22Rv1 (cell line): Measurements from ENCODE around the gene IL1RL1.

Experiments used
- H3K27ac ChIP-seq: fragments of 450-650 bp; 2 replicates; pipeline ENCODE4 v1.5.1; 2017
- ZFX ChIP-seq: fragments of 450-650 bp; IDR thresholded peaks from 2 replicates; pipeline ENCODE4 v1.6.1; 2017; ENCODE audit warnings: antibody characterized with exemption, borderline replicate concordance
- TF ChIP-seq, protein P1 (sequence below): fragments of 450-650 bp; IDR thresholded peaks from 2 replicates; pipeline ENCODE4 v1.5.1; 2017; ENCODE audit warnings: mild to moderate bottlenecking

Gene IL1RL1

GRCh38 chr2:102304268-102304667, 7.1 kb upstream of the IL1RL1 start:
- TF ChIP-seq, protein P1, sequence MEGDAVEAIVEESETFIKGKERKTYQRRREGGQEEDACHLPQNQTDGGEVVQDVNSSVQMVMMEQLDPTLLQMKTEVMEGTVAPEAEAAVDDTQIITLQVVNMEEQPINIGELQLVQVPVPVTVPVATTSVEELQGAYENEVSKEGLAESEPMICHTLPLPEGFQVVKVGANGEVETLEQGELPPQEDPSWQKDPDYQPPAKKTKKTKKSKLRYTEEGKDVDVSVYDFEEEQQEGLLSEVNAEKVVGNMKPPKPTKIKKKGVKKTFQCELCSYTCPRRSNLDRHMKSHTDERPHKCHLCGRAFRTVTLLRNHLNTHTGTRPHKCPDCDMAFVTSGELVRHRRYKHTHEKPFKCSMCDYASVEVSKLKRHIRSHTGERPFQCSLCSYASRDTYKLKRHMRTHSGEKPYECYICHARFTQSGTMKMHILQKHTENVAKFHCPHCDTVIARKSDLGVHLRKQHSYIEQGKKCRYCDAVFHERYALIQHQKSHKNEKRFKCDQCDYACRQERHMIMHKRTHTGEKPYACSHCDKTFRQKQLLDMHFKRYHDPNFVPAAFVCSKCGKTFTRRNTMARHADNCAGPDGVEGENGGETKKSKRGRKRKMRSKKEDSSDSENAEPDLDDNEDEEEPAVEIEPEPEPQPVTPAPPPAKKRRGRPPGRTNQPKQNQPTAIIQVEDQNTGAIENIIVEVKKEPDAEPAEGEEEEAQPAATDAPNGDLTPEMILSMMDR, result no peak
- TF ChIP-seq ZFX, result no peak
- no peak overlapping the region for H3K27ac ChIP-seq

DNA sequence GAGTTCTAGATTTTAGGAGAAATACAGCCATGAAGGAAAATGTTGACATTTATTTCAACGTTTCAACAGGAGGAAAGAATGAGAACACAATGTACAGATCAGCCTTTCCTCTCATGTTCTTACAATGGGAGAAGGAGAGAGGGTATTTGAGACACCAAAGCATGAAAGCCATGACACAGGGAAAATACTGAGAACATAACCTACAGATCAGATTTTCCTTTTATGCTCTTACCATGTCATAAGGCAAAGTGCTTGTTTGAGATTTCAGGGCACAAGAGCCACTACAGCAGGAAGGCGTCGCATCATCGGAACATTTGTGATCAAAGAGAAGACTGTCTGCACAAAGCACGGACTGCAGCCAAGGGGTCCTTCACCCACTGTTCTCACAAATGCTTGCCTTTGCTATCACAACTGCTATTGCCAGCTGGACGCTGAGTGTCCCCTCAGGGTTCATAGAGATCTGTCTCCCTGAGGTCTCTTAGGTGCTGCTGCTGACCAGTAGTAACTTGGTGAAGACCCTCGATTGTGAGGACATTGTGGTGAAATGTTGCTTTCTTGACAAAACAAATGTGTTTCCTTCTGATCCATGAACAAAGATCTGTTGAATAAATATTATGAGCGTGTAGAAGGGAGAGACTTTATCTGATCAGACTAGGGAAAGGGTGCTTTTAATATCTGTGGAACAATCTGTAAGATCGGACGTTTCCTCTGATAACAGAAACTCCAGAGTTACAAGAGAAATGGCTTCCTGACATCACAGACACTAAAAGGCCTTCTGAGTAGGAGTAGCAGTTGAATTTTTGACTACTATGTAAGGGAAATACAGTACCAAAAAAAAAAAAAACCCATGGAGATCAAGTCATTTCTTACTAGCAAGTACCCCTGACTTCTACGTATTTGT, 6.4 kb upstream of the IL1RL1 start:
- TF ChIP-seq, protein P1, result no peak
- no peak for TF ChIP-seq ZFX

DNA sequence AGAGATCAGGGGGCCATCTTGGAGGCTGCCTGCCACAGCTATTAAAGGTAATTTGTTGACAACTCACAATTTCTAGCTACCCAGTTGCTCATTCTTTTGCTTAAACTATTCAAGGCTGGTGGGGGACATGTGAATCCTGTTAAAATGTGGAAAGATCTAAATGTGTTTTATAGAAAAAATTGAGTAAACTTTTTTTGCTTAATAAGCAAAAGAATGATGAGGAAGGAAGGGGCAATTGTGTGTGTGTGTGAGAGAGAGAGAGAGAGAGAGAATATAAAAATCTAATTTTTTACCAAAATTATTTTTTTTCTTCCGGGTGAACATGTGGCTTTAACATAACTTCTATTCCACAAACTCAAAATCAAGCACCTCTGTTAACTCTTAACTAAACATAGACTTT, 5.2 kb upstream of the IL1RL1 start:
- TF ChIP-seq, protein P1, result no peak
- TF ChIP-seq ZFX, result no peak
- H3K27ac ChIP-seq, result no peak overlapping the region

More for the DNA sequence above, 6.4 kb upstream of the IL1RL1 start:
- no peak overlapping the region for H3K27ac ChIP-seq

DNA sequence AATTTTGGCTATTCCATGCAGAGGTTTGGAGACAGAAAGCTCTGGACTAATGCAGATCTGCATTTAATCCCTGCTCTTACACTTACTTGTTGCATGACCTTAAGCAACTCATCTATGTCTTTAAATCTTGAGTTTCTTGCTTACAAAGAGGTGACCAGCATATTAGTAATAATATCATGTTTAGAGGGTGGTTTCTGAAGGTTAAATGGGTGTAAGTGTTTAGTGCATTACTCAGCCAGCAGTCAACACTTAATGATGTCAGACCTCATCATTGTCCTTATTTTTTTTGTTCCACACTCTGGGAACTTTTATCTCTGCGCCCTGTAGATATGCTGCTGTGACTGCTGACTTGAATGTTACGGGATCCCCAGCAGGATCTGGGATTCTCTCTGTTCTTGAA, 1.7 kb downstream of the IL1RL1 start:
- no peak for TF ChIP-seq ZFX
- TF ChIP-seq, protein P1, result no peak
- H3K27ac ChIP-seq, result no peak overlapping the region

GRCh38 chr2:102313471-102313870, 2.1 kb downstream of the IL1RL1 start:
- TF ChIP-seq, protein P1, result no peak
- no peak for TF ChIP-seq ZFX
- H3K27ac ChIP-seq, result no peak overlapping the region

DNA sequence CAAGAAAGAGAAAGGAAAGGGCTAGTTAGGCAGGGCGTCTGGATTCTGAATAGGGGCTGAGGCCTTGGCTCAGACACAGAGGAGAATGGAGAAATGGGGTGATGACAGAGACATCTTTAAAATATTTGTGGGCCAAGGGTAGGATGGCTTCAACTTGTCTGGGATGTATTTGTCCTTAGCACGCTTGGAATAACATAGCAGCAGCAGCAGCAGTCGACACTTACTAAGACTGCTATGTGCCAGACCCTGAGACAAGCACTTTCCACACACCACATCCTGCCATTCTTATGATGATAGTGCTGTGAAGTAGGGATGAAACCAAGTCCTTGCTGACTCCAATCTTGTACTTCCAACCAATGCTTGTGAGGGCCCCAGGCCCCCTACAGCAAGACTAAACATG, 2.6 kb downstream of the IL1RL1 start:
- TF ChIP-seq ZFX, result no peak
- TF ChIP-seq, protein P1, result no peak
- H3K27ac ChIP-seq, result no peak overlapping the region

- TF ChIP-seq, protein P1, result no peak
- no peak for TF ChIP-seq ZFX
- H3K27ac ChIP-seq, result no peak overlapping the region
Observed at GRCh38 chr2:102315921-102316320, 4.6 kb downstream of the IL1RL1 start.
